CD8-positive, alpha-beta memory T cell (primary cell): Measurements from ENCODE around the gene GMFB. TPM values are rescaled to one million over a fixed set of nuclear protein-coding genes. Genes with fewer than 3 reads are reported as not detected.

Experiments
- polyA plus RNA-seq: library from polyadenylated mRNA; unstranded; fragments of 300-500 nt; fragmentation: Illumina TruSeq; gene quantifications from one replicate; pipeline ENCODE4 v1.2.3, GENCODE V29; 2021
- total RNA-seq, 2 experiments: library from RNA; stranded (reverse); gene quantifications; one replicate each; pipeline ENCODE4 v1.2.3, GENCODE V29; 2021

Gene GMFB
- total and polyA plus RNA-seq, 3 experiments from 2014 or later = 18.2 to 61.3 (median 56.4) TPM

Other genes with a start within 250 kb of the GMFB start
- 10 to 100 TPM; 33.8 to 46.8 TPM for gene CDKN3, start 92.0 kb downstream of the GMFB start, total RNA-seq
- 6.7 TPM for gene CDKN3, start 92.0 kb downstream of the GMFB start, polyA plus RNA-seq
- gene CNIH1, start 47.6 kb downstream of the GMFB start, total RNA-seq = 100 to 1,000 TPM in 1 of 2 experiments, 10 to 100 TPM in 1; 87.1 to 104 TPM
- gene CNIH1, start 47.6 kb downstream of the GMFB start, polyA plus RNA-seq = 84.9 TPM
- 10 to 100 TPM; 13.3 to 15.3 TPM for gene CGRRF1, start 20.9 kb upstream of the GMFB start, total RNA-seq
- gene CGRRF1, start 20.9 kb upstream of the GMFB start, polyA plus RNA-seq = 27.3 TPM
- gene SAMD4A, start 78.1 kb upstream of the GMFB start, total RNA-seq = 1 to 10 TPM; 2.4 to 2.7 TPM
- not detected for gene SAMD4A, start 78.1 kb upstream of the GMFB start, polyA plus RNA-seq